ENCODE data around the gene SHISAL2A. TPM values are rescaled to one million over a fixed set of nuclear protein-coding genes. Genes with fewer than 3 reads are reported as not detected.

SHISAL2A gene
- total RNA-seq, 1 donor from 2014 or later = 1.4 TPM

GRCh38 chr1:52651904-52652303 is 18.9 kb downstream of the SHISAL2A start:
- Mint-ChIP-seq H3K36me3 (no peaks in the 10 kb centered on the region), H3K4me1 (no peaks in the 10 kb centered on the region), H3K4me3 (no peak overlapping the region), H3K27ac (no peak overlapping the region), H3K9me3 (no peaks in the 10 kb centered on the region), H3K27me3 (ENCODE audit: low read depth) (no peaks in the 10 kb centered on the region)
- DNase-seq (ENCODE audit: low spot score in 2 of 2, unreplicated experiment in 2 of 2) = no peak
- TF ChIP-seq, protein P1, sequence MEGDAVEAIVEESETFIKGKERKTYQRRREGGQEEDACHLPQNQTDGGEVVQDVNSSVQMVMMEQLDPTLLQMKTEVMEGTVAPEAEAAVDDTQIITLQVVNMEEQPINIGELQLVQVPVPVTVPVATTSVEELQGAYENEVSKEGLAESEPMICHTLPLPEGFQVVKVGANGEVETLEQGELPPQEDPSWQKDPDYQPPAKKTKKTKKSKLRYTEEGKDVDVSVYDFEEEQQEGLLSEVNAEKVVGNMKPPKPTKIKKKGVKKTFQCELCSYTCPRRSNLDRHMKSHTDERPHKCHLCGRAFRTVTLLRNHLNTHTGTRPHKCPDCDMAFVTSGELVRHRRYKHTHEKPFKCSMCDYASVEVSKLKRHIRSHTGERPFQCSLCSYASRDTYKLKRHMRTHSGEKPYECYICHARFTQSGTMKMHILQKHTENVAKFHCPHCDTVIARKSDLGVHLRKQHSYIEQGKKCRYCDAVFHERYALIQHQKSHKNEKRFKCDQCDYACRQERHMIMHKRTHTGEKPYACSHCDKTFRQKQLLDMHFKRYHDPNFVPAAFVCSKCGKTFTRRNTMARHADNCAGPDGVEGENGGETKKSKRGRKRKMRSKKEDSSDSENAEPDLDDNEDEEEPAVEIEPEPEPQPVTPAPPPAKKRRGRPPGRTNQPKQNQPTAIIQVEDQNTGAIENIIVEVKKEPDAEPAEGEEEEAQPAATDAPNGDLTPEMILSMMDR (IDR thresholded peaks at IDR 0.05; ENCODE audit: unreplicated experiment) = no peak

DNA sequence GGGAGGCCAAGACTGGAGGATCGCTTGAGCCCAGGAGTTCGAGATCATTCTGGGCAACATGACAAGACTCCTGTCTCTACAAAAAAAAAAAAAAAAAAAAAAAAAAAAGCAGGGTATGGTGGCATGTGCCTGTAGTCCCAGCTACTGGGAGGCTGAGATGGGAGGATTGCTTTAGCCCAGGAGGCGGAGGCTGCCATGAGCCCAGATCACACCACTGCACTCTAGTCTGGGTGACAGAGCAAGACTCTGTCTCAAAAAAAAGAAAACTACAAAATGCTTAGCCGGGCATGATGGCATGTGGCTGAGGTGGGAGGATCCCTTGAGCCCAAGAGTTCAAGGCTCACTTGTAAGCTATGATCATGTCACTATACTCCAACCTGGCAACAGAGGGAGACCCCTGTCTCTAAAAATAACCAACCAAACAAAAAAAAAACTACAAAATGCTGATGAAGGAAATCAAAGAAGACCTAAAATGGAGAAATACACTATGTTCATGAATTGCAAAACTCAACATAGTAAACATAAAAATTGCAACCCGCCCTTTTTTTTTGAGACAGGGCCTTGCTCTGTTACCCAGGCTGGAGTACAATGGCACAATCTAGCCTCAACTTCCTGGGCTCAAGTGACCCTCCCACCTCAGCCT is 20.4 kb downstream of the SHISAL2A start:
- DNase-seq (ENCODE audit: low spot score in 2 of 2, unreplicated experiment in 2 of 2) = no peak
- H3K36me3 Mint-ChIP-seq = no peaks in the 10 kb centered on the region
- TF ChIP-seq, protein P1 (IDR thresholded peaks at IDR 0.05; ENCODE audit: unreplicated experiment) = no peak
- H3K27ac Mint-ChIP-seq = no peak overlapping the region
- H3K27me3 Mint-ChIP-seq (ENCODE audit: low read depth) = no peaks in the 10 kb centered on the region
- no peak overlapping the region for H3K4me3 Mint-ChIP-seq
- H3K9me3 Mint-ChIP-seq = no peaks in the 10 kb centered on the region
- no peaks in the 10 kb centered on the region for H3K4me1 Mint-ChIP-seq

- H3K36me3 Mint-ChIP-seq = no peaks in the 10 kb centered on the region
- no peak for DNase-seq (ENCODE audit: low spot score in 2 of 2, unreplicated experiment in 2 of 2)
- H3K9me3 Mint-ChIP-seq = no peaks in the 10 kb centered on the region
- TF ChIP-seq, protein P1 (IDR thresholded peaks at IDR 0.05; ENCODE audit: unreplicated experiment) = no peak
- H3K4me1 Mint-ChIP-seq = no peaks in the 10 kb centered on the region
- H3K27ac Mint-ChIP-seq = no peak overlapping the region
- H3K27me3 Mint-ChIP-seq (ENCODE audit: low read depth) = no peaks in the 10 kb centered on the region
- H3K4me3 Mint-ChIP-seq = no peak overlapping the region
These were observed 21.1 kb downstream of the SHISAL2A start for GRCh38 chr1:52654063-52654462.

DNA sequence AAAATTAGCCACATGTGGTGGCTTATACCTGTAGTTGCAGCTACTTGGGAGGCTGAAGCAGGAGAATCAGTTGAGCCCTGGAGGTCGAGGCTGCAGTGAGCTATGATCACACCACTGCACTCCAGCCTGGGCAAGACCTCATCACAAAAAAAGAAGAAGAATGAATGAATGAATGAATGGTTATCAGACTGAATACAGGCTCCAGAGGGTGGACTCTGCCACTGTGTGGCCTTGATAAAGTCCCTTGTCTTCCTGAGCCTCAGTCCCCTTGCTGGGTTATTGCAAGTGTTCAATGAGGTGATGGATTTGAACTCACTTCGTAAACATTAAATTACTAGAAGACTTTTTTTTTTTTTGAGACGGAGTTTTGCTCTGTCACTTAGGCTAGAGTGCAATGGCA is 24.7 kb downstream of the SHISAL2A start:
- no peak for DNase-seq (ENCODE audit: low spot score in 2 of 2, unreplicated experiment in 2 of 2)
- peaks cover 14% of the 10 kb centered on the region for H3K4me1 Mint-ChIP-seq
- no peaks in the 10 kb centered on the region for H3K27me3 Mint-ChIP-seq (ENCODE audit: low read depth)
- TF ChIP-seq, protein P1 (IDR thresholded peaks at IDR 0.05; ENCODE audit: unreplicated experiment) = no peak
- no peaks in the 10 kb centered on the region for H3K9me3 Mint-ChIP-seq
- no peaks in the 10 kb centered on the region for H3K36me3 Mint-ChIP-seq
- H3K4me3 Mint-ChIP-seq = no peak overlapping the region
- no peak overlapping the region for H3K27ac Mint-ChIP-seq

GRCh38 chr1:52658795-52659194 is 25.8 kb downstream of the SHISAL2A start:
- Mint-ChIP-seq H3K27me3 (ENCODE audit: low read depth) (no peaks in the 10 kb centered on the region), H3K27ac (no peak overlapping the region), H3K4me1 (peaks cover 24% of the 10 kb centered on the region), H3K9me3 (no peaks in the 10 kb centered on the region), H3K4me3 (no peak overlapping the region), H3K36me3 (no peaks in the 10 kb centered on the region)
- DNase-seq (ENCODE audit: low spot score in 2 of 2, unreplicated experiment in 2 of 2) = no peak
- TF ChIP-seq, protein P1 (IDR thresholded peaks at IDR 0.05; ENCODE audit: unreplicated experiment) = no peak

DNA sequence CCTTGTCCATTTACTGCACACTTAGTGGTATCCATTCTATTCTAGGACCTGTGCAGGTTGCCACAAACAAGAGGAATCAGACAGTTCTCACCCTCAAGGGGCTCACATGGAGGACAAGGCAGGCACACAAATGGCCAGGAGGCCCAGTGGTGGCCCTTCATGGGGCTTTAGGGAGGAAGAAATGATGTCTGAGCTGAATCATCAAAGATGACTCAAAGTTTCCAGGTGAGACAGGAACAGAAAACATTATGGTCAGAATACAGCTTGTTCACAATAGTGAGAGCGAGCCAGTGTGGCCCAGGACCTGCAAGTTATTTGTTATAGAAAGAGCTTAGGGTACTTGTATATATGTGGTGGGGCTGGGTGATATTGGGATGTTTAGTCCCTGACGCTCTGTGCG is 26.4 kb downstream of the SHISAL2A start:
- TF ChIP-seq, protein P1 (IDR thresholded peaks at IDR 0.05; ENCODE audit: unreplicated experiment) = no peak
- H3K36me3 Mint-ChIP-seq = no peaks in the 10 kb centered on the region
- no peak overlapping the region for H3K4me3 Mint-ChIP-seq
- H3K4me1 Mint-ChIP-seq = peaks cover 25% of the 10 kb centered on the region
- H3K27ac Mint-ChIP-seq = peak overlapping the region; percentile 75
- DNase-seq (ENCODE audit: low spot score in 2 of 2, unreplicated experiment in 2 of 2) = no peak
- H3K27me3 Mint-ChIP-seq (ENCODE audit: low read depth) = no peaks in the 10 kb centered on the region
- no peaks in the 10 kb centered on the region for H3K9me3 Mint-ChIP-seq
